Measurements from ENCODE around the gene CBX6. TPM values are rescaled to one million over a fixed set of nuclear protein-coding genes. Genes with fewer than 3 reads are reported as not detected.

The CBX6 gene
- total and polyA plus RNA-seq, 3 donors from 2014 or later = 18.7 to 33.1 (median 30.1) TPM

GRCh38 chr22:38853196-38853651, 18.8 kb downstream of the CBX6 start:
- Histone ChIP-seq H3K4me1 (no peaks in the 10 kb centered on the region), H3K27me3 (no peaks in the 10 kb centered on the region), H3K9me3 (no peaks in the 10 kb centered on the region), H3K36me3 (ENCODE audit: low read depth, missing control alignments) (no peaks in the 10 kb centered on the region), H3K4me3 (no peak overlapping the region), H3K27ac (no peak overlapping the region)
- intact Hi-C loops (cut with DNase I; ENCODE audit: low total_unique reads) = loop anchor here (10.0 kb wide), 1 partner anchor 88 kb away; no protein-coding TSS in a partner anchor
- WGBS, 2 donors = 80 to 87% methylated on average over 5 to 9 of the region's 9 CpGs
- no peak for DNase-seq
- TF ChIP-seq CTCF (IDR thresholded peaks at IDR 0.05) = no peak
- no peak for TF ChIP-seq POLR2A (IDR thresholded peaks at IDR 0.05)

DNA sequence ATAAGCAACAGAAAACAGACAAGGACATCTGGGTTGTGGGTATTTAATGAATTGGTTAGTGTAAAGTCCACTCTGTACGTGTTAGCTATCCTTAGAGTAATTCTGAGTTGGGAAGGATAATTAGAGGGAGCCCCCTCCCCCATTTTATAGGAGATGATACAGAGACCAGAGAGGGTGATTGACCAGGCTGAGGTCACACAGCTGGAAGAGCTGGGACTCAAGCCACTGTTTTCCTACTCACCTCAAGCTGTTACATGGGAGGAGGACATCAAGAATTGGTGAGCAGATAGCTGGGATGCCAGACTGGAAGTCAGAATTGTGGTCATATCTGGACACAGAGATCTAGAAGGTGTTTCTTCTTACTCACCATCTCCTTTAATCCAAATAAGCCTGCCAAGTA, 19.5 kb downstream of the CBX6 start:
- Histone ChIP-seq H3K36me3 (ENCODE audit: low read depth, missing control alignments) (no peaks in the 10 kb centered on the region), H3K9me3 (no peaks in the 10 kb centered on the region), H3K27me3 (no peaks in the 10 kb centered on the region), H3K27ac (no peak overlapping the region), H3K4me1 (no peaks in the 10 kb centered on the region), H3K4me3 (no peak overlapping the region)
- no peak for DNase-seq
- intact Hi-C loops (cut with DNase I; ENCODE audit: low total_unique reads) = loop anchor here (10.0 kb wide), 1 partner anchor 88 kb away; no protein-coding TSS in a partner anchor
- no peak for TF ChIP-seq CTCF (IDR thresholded peaks at IDR 0.05)
- WGBS, 2 donors = 86 to 100% methylated on average over 1 of the region's 1 CpG

DNA sequence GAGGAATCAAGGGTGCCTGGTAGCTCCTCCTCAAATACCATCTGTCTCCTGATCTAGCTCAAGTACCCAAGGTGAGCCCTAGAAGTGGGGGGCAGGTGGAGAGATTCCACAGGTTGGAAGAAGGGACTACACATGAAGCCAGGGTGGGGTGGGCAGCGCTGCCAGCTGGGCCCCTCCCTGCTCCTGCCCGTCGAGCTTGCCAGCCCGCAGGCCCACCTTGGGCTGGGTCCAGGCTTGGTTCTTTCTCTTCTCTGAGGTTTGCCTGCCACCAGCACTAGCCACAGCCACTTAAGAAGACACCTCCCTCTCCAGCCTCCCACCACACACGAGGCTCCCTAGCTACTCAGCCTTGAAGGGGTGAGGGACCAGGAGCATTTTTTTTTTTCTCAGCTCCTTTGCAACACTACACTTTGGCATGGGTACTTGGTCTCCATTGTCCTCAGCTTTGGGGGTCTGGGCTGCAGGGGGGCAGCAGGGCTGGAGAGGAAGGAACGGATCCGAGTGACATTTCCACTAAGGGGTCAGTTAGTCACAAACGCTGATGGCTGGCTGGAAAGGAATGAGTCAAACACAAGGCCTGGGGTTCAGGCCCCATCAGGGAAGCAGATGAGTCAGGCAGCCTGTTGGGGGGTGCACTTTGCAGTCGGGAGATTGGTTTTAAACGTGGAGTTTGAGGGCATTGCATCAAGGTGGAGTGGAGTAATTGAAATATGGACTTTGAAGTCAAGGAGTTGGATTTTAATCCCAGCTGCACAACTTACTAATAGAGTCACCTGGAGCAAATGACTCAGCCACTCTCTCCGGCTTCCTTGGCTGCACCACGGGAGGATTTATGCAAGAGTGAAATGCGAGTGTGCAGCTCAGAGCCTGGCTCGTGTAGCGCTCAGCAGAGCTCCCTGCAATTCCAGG, 20.8 kb downstream of the CBX6 start:
- intact Hi-C loops (cut with DNase I; ENCODE audit: low total_unique reads) = loop anchor here (10.0 kb wide), 1 partner anchor 86 kb away; no protein-coding TSS in a partner anchor
- no peaks in the 10 kb centered on the region for H3K27me3 ChIP-seq
- no peak overlapping the region for H3K4me3 ChIP-seq
- DNase-seq = no peak
- WGBS, 2 donors = 73 to 77% methylated on average over 15 of the region's 15 CpGs
- H3K27ac ChIP-seq = no peak overlapping the region
- TF ChIP-seq POLR2A (IDR thresholded peaks at IDR 0.05) = no peak
- no peak for TF ChIP-seq CTCF (IDR thresholded peaks at IDR 0.05)
- no peaks in the 10 kb centered on the region for H3K36me3 ChIP-seq (ENCODE audit: low read depth, missing control alignments)
- no peaks in the 10 kb centered on the region for H3K9me3 ChIP-seq
- H3K4me1 ChIP-seq = no peaks in the 10 kb centered on the region

DNA sequence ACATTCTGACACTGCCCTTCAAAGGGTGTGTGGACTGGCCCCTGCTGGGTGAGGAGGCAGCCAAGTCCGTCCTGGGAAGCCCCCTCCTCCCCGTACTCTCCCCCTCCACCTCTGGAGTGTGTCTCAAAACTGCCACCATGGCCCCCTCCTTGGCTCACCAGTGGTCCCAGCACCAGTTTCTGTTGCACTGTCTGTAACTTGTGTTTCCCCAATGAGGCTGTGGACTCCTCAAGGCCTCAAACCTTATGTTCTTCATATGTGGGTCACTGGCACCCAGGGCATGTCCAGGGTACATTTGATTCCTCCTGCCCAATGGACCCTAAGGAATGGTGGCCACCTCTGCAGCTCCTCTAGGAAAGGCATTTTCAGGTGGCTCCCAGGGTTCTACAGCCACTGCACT, 21.6 kb downstream of the CBX6 start:
- intact Hi-C loops (cut with DNase I; ENCODE audit: low total_unique reads) = loop anchor here (10.0 kb wide), 1 partner anchor 86 kb away; no protein-coding TSS in a partner anchor

More for the DNA sequence above, 21.6 kb downstream of the CBX6 start:
- TF ChIP-seq CTCF (IDR thresholded peaks at IDR 0.05) (no peak), POLR2A (IDR thresholded peaks at IDR 0.05) (no peak)
- H3K4me3 ChIP-seq = no peak overlapping the region
- H3K27ac ChIP-seq = no peak overlapping the region
- H3K27me3 ChIP-seq = no peaks in the 10 kb centered on the region
- DNase-seq = no peak
- H3K9me3 ChIP-seq = no peaks in the 10 kb centered on the region
- 70 to 77% methylated on average over 2 of the region's 2 CpGs for WGBS, 2 donors
- H3K36me3 ChIP-seq (ENCODE audit: low read depth, missing control alignments) = no peaks in the 10 kb centered on the region
- H3K4me1 ChIP-seq = no peaks in the 10 kb centered on the region
